ENCODE results near the gene MAPKAPK3. TPM values are rescaled to one million over a fixed set of nuclear protein-coding genes. Genes with fewer than 3 reads are reported as not detected.

MAPKAPK3 gene
- total and polyA plus RNA-seq, 8 donors = 15.8 to 30.6 (median 23.1) TPM

DNA sequence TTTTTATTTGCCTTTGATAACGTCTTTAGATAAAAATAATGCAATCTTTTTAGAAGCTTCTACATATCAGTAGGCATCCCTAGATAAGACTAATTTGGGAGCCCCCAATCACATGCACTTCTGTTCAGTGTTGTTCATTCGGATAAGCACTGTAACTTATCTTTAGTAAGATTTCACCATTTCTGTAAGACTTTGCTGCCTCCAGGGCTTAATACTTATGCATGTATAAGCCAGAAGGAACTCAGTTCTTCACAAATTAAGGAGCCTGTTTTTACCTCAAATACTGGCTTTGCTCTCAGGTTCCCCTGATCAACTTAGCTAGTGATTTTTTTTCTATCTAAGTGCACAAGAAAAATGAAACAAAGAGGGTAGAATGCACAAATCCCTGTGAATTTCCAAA, 78.1 kb downstream of the MAPKAPK3 start:
- Histone ChIP-seq H3K36me3 (no peaks in the 10 kb centered on the region), H3K9me3 (no peaks in the 10 kb centered on the region), H3K27ac (no peak overlapping the region), H3K27me3 (no peaks in the 10 kb centered on the region), H3K4me1 (no peaks in the 10 kb centered on the region), H3K4me3 (no peak overlapping the region)
- ATAC-seq (no peak), FAIRE-seq (no peak), DNase-seq (no peak)
- WGBS, 2 donors = 57 to 62% methylated on average over 2 of the region's 2 CpGs
- TF ChIP-seq, protein P1, sequence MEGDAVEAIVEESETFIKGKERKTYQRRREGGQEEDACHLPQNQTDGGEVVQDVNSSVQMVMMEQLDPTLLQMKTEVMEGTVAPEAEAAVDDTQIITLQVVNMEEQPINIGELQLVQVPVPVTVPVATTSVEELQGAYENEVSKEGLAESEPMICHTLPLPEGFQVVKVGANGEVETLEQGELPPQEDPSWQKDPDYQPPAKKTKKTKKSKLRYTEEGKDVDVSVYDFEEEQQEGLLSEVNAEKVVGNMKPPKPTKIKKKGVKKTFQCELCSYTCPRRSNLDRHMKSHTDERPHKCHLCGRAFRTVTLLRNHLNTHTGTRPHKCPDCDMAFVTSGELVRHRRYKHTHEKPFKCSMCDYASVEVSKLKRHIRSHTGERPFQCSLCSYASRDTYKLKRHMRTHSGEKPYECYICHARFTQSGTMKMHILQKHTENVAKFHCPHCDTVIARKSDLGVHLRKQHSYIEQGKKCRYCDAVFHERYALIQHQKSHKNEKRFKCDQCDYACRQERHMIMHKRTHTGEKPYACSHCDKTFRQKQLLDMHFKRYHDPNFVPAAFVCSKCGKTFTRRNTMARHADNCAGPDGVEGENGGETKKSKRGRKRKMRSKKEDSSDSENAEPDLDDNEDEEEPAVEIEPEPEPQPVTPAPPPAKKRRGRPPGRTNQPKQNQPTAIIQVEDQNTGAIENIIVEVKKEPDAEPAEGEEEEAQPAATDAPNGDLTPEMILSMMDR (IDR thresholded peaks at IDR 0.05) = no peak
- intact Hi-C loops (cut with DNase I) = no loop called here

DNA sequence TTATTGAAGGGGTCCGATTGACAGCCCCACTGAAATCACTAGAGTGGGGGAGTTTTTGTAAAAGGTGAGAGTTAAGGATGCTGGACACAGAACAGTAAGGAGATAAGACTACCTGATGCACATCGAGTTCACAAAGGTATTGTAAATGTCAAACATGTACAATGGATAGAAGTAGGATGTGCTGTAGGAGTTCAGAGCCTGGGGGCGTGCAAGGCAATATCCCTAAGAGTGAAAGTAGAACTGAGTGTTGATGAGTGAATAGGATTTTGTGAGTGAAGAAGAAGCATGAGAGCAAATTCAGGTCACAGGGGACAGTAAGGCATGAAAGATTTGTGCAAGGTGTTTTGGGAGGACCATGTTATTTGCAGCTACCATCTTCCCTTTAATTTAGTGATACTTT, 79.3 kb downstream of the MAPKAPK3 start:
- ATAC-seq (no peak), FAIRE-seq (no peak), DNase-seq (no peak)
- no peak overlapping the region for H3K27ac ChIP-seq
- H3K9me3 ChIP-seq = no peaks in the 10 kb centered on the region
- no peaks in the 10 kb centered on the region for H3K36me3 ChIP-seq
- H3K4me3 ChIP-seq = no peak overlapping the region
- WGBS, 2 donors = 70 to 80% methylated on average over 3 of the region's 3 CpGs
- intact Hi-C loops (cut with DNase I) = no loop called here
- H3K4me1 ChIP-seq = no peaks in the 10 kb centered on the region
- H3K27me3 ChIP-seq = no peaks in the 10 kb centered on the region
- TF ChIP-seq, protein P1 (IDR thresholded peaks at IDR 0.05) = no peak

DNA sequence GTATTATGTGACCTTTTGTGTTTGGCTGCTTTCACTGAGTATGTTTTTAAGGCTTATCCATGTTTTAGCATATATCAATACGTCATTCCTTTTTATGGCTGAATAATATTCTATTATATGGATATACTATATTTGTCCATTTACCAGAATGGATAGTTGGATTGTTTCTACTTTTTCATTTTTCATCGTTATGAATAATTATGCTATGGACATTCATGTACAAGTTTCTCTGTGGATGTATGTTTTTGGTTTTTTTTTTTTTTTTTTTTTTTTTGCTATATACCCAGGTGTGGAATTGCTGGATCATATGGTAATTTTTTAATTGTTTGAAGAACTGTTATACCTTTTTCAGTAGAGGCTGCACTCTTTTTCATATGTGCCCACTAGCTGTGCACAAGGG, 81.3 kb downstream of the MAPKAPK3 start:
- ATAC-seq = no peak
- no peaks in the 10 kb centered on the region for H3K4me1 ChIP-seq
- TF ChIP-seq, protein P1 (IDR thresholded peaks at IDR 0.05) = no peak
- DNase-seq = no peak
- H3K36me3 ChIP-seq = no peaks in the 10 kb centered on the region
- no peak overlapping the region for H3K4me3 ChIP-seq
- H3K27ac ChIP-seq = no peak overlapping the region
- H3K27me3 ChIP-seq = no peaks in the 10 kb centered on the region
- no peaks in the 10 kb centered on the region for H3K9me3 ChIP-seq
- FAIRE-seq = no peak
- 79 to 82% methylated on average over 2 of the region's 2 CpGs for WGBS, 2 donors
- intact Hi-C loops (cut with DNase I) = no loop called here

Small RNA genes within 50 kb of the gene (microRNA-seq; reads per million reads assigned to microRNA genes)
- gene MIR4787 = 1.2 to 2.4 reads per million in 2 donors

Other genes with a start within 250 kb of the MAPKAPK3 start
- gene CACNA2D2, start 113.5 kb upstream of the MAPKAPK3 start, total RNA-seq = 1 to 10 TPM; 1.1 to 4.6 (median 2.2) TPM
- 10 to 100 TPM in 1 of 2 donors, 1 to 10 TPM in 1; 5.7 to 19.5 TPM for gene CACNA2D2, start 113.5 kb upstream of the MAPKAPK3 start, polyA plus RNA-seq
- gene C3orf18, start 49.4 kb upstream of the MAPKAPK3 start, total RNA-seq = 1 to 10 TPM; 3.2 to 5.6 (median 4.5) TPM
- gene C3orf18, start 49.4 kb upstream of the MAPKAPK3 start, polyA plus RNA-seq = 1 to 10 TPM; 5.3 to 8.9 TPM
- 10 to 100 TPM in 5 of 6 donors, 1 to 10 TPM in 1; 9.6 to 20.2 (median 11.8) TPM for gene HEMK1, start 47.6 kb upstream of the MAPKAPK3 start, total RNA-seq
- gene HEMK1, start 47.6 kb upstream of the MAPKAPK3 start, polyA plus RNA-seq = 10 to 100 TPM; 20.4 to 21.8 TPM
- 10 to 100 TPM in 3 of 6 donors, 1 to 10 TPM in 3; 6.2 to 21.0 (median 9.5) TPM for gene CISH, start 5.4 kb upstream of the MAPKAPK3 start, total RNA-seq
- gene CISH, start 5.4 kb upstream of the MAPKAPK3 start, polyA plus RNA-seq = 10 to 100 TPM; 11.3 to 21.5 TPM
- gene DOCK3, start 57.8 kb downstream of the MAPKAPK3 start, total RNA-seq = under 1 TPM; 0.09 to 0.49 (median 0.29) TPM
- 1 to 10 TPM in 1 of 2 donors, under 1 TPM in 1; 0.57 to 1.5 TPM for gene DOCK3, start 57.8 kb downstream of the MAPKAPK3 start, polyA plus RNA-seq